HEK293 (cell line): ENCODE data around the gene KRT222.

Experiments
- CTCF ChIA-PET: fragments of 350-600 bp; formaldehyde crosslinking; extraction: SDS; loops from one replicate; lab custom pipeline; 2021; ENCODE audit warnings: antibody characterized with exemption; lab: Yijun Ruan, JAX
- POLR2A ChIA-PET: fragments of 300-600 bp; formaldehyde crosslinking; extraction: SDS; loops from one replicate; lab custom pipeline; 2020; ENCODE audit warnings: antibody characterized with exemption, inconsistent platforms; lab: Yijun Ruan, JAX
- H3K27ac ChIP-seq: fragments of 200-500 bp; sonication (Bioruptor generic); 2 replicates; pipeline ENCODE4 v1.5.1; 2014; ENCODE audit warnings: low read depth, low read length, control low read depth, inconsistent platforms; ENCODE audit errors: extremely low read depth
- H3K36me3 ChIP-seq, 2 experiments: fragments of 200-500 bp in 1 of 2; sonication (Bioruptor generic) in 1 of 2; 1 replicate in 1 of 2; 2 replicates in 1 of 2; pipeline ENCODE4 v1.5.1; 2014 to 2017; ENCODE audit warnings: inconsistent platforms in 2 of 2, low read length in 2 of 2; ENCODE audit not compliant: control insufficient read depth in 2 of 2, insufficient read depth in 1 of 2
- H3K4me1 ChIP-seq: fragments of 200-500 bp; sonication (Bioruptor generic); 2 replicates; pipeline ENCODE4 v1.5.1; 2014; ENCODE audit warnings: mild to moderate bottlenecking, low read length, inconsistent platforms; ENCODE audit not compliant: control insufficient read depth, insufficient read depth
- H3K4me3 ChIP-seq: 2 replicates; pipeline ENCODE4 v1.5.1; 2011; ENCODE audit warnings: low read depth, mild to moderate bottlenecking, control low read depth, low read length, moderate library complexity
- H3K9me3 ChIP-seq: fragments of 200-500 bp; sonication (Bioruptor generic); 2 replicates; pipeline ENCODE4 v1.5.1; 2014; ENCODE audit warnings: low read depth, low read length, inconsistent platforms; ENCODE audit not compliant: control insufficient read depth, insufficient read depth
- CTCF ChIP-seq: fragments of 450-650 bp; formaldehyde crosslinking; IDR thresholded peaks from 2 replicates; pipeline ENCODE4 v1.5.1; 2016; ENCODE audit warnings: missing biosample characterization, missing genetic modification characterization
- GLIS1 ChIP-seq: fragments of 450-650 bp; formaldehyde crosslinking; IDR thresholded peaks from 2 replicates; pipeline ENCODE4 v1.5.1; 2016; ENCODE audit warnings: missing biosample characterization, missing genetic modification characterization
- HOXD13 ChIP-seq: sonication (generic); formaldehyde crosslinking; IDR thresholded peaks from 2 replicates; pipeline ENCODE4 v1.8.0; 2022; ENCODE audit warnings: missing genetic modification reagents, borderline replicate concordance
- MZF1 ChIP-seq: fragments of 450-650 bp; formaldehyde crosslinking; IDR thresholded peaks from 2 replicates; pipeline ENCODE4 v1.5.1; 2017; ENCODE audit warnings: missing biosample characterization, missing genetic modification characterization, borderline replicate concordance
- PATZ1 ChIP-seq: fragments of 450-650 bp; formaldehyde crosslinking; IDR thresholded peaks from 2 replicates; pipeline ENCODE4 v1.5.1; 2016; ENCODE audit warnings: missing biosample characterization, missing genetic modification characterization
- SETDB1 ChIP-seq: IDR thresholded peaks from one replicate; pipeline ENCODE4 v1.6.1; 2017; ENCODE audit warnings: mild to moderate bottlenecking, low read length, moderate library complexity, mixed read lengths; ENCODE audit not compliant: insufficient read length
- ZBTB1 ChIP-seq: fragments of 450-650 bp; formaldehyde crosslinking; IDR thresholded peaks from 2 replicates; pipeline ENCODE4 v1.5.1; 2016; ENCODE audit warnings: missing biosample characterization, missing genetic modification characterization
- ZNF114 ChIP-seq: fragments of 450-650 bp; formaldehyde crosslinking; IDR thresholded peaks from 2 replicates; pipeline ENCODE4 v1.5.0; 2017; ENCODE audit warnings: missing biosample characterization, missing genetic modification characterization
- ZNF121 ChIP-seq: fragments of 450-650 bp; formaldehyde crosslinking; IDR thresholded peaks from 2 replicates; pipeline ENCODE4 v1.5.1; 2016; ENCODE audit warnings: missing biosample characterization, missing genetic modification characterization
- ZNF132 ChIP-seq: fragments of 450-650 bp; formaldehyde crosslinking; IDR thresholded peaks from 2 replicates; pipeline ENCODE4 v1.5.1; 2017; ENCODE audit warnings: missing biosample characterization, missing genetic modification characterization, borderline replicate concordance
- ZNF140 ChIP-seq: fragments of 450-650 bp; formaldehyde crosslinking; IDR thresholded peaks from 2 replicates; pipeline ENCODE4 v1.5.1; 2016; ENCODE audit warnings: missing biosample characterization, missing genetic modification characterization
- ZNF280C ChIP-seq: fragments of 450-650 bp; formaldehyde crosslinking; IDR thresholded peaks from 2 replicates; pipeline ENCODE4 v1.5.1; 2016; ENCODE audit warnings: missing biosample characterization, missing genetic modification characterization
- ZNF354C ChIP-seq: fragments of 450-650 bp; formaldehyde crosslinking; IDR thresholded peaks from 2 replicates; pipeline ENCODE4 v1.5.1; 2016; ENCODE audit warnings: missing biosample characterization, missing genetic modification characterization, low read depth, borderline replicate concordance
- ZNF366 ChIP-seq: fragments of 450-650 bp; formaldehyde crosslinking; conservative IDR thresholded peaks from 2 replicates; pipeline ENCODE4 v1.5.1; 2016; ENCODE audit warnings: missing biosample characterization, missing genetic modification characterization
- ZNF37A ChIP-seq: fragments of 450-650 bp; IDR thresholded peaks from 2 replicates; pipeline ENCODE4 v1.5.1; 2018; ENCODE audit warnings: missing biosample characterization, missing genetic modification characterization
- ZNF398 ChIP-seq: fragments of 450-650 bp; formaldehyde crosslinking; IDR thresholded peaks from 2 replicates; pipeline ENCODE4 v1.5.1; 2017; ENCODE audit warnings: missing biosample characterization, missing genetic modification characterization
- ZNF544 ChIP-seq: fragments of 450-650 bp; formaldehyde crosslinking; IDR thresholded peaks from 2 replicates; pipeline ENCODE4 v1.5.0; 2017; ENCODE audit warnings: missing biosample characterization, missing genetic modification characterization
- ZNF571 ChIP-seq: fragments of 450-650 bp; formaldehyde crosslinking; IDR thresholded peaks from 2 replicates; pipeline ENCODE4 v1.5.0; 2017; ENCODE audit warnings: missing biosample characterization, missing genetic modification characterization
- ZNF621 ChIP-seq: fragments of 450-650 bp; formaldehyde crosslinking; IDR thresholded peaks from 2 replicates; pipeline ENCODE4 v1.5.1; 2017; ENCODE audit warnings: missing biosample characterization, missing genetic modification characterization
- ZNF624 ChIP-seq: fragments of 450-650 bp; formaldehyde crosslinking; IDR thresholded peaks from 2 replicates; pipeline ENCODE4 v1.5.1; 2017; ENCODE audit warnings: missing biosample characterization, missing genetic modification characterization
- ZNF654 ChIP-seq: fragments of 450-650 bp; formaldehyde crosslinking; IDR thresholded peaks from 2 replicates; pipeline ENCODE4 v1.5.1; 2016; ENCODE audit warnings: low read depth, missing biosample characterization, missing genetic modification characterization
- ZSCAN18 ChIP-seq: fragments of 450-650 bp; formaldehyde crosslinking; IDR thresholded peaks from 2 replicates; pipeline ENCODE4 v1.5.1; 2016; ENCODE audit warnings: missing biosample characterization, missing genetic modification characterization
- ZSCAN23 ChIP-seq: fragments of 450-650 bp; formaldehyde crosslinking; IDR thresholded peaks from 2 replicates; pipeline ENCODE4 v1.5.1; 2016; ENCODE audit warnings: missing biosample characterization, missing genetic modification characterization
- ZXDB ChIP-seq: fragments of 450-650 bp; formaldehyde crosslinking; IDR thresholded peaks from 2 replicates; pipeline ENCODE4 v1.5.1; 2016; ENCODE audit warnings: missing biosample characterization, missing genetic modification characterization

KRT222 gene

GRCh38 chr17:40663252-40663651 is 1.7 kb downstream of the KRT222 start:
- no peaks in the 10 kb centered on the region for H3K9me3 ChIP-seq
- ChIA-PET CTCF (interaction anchor here (0.7 to 0.8 kb wide), 4 partner anchors 9 to 48 kb away, joined by 3 read pairs; no protein-coding TSS in a partner anchor), POLR2A (interaction anchor here (1.4 kb wide), 1 partner anchor 16 kb away, joined by 5 read pairs; the partner anchor contains the start of gene SMARCE1)
- no peaks in the 10 kb centered on the region for H3K4me1 ChIP-seq
- H3K36me3 ChIP-seq: peaks cover 0 to 5% of the 10 kb centered on the region in 2 experiments; a peak in 1 of 3 replicates
- no peak overlapping the region for H3K4me3 ChIP-seq
- H3K27ac ChIP-seq: no peak overlapping the region
- TF ChIP-seq ZNF624 (tag by site-specific recombination) (no peak), ZNF114 (tag by site-specific recombination) (no peak), ZNF280C (tag by site-specific recombination) (no peak), MZF1 (tag by site-specific recombination) (no peak), ZNF354C (tag by site-specific recombination) (no peak), SETDB1 (no peak), ZNF366 (no peak), ZNF121 (tag by site-specific recombination) (no peak), PATZ1 (tag by site-specific recombination) (no peak), ZNF571 (tag by site-specific recombination) (no peak), ZNF654 (no peak)

GRCh38 chr17:40659911-40660310 is 5.1 kb downstream of the KRT222 start:
- Histone ChIP-seq H3K36me3 (peaks cover 0 to 5% of the 10 kb centered on the region in 2 experiments; a peak in 1 of 3 replicates), H3K9me3 (no peaks in the 10 kb centered on the region), H3K4me1 (no peaks in the 10 kb centered on the region), H3K27ac (no peak overlapping the region), H3K4me3 (no peak overlapping the region)
- POLR2A ChIA-PET: interaction anchor here (1.9 kb wide), 1 partner anchor 13 kb away, joined by 4 read pairs; the partner anchor contains the start of gene SMARCE1
- TF ChIP-seq ZNF132 (tag by site-specific recombination) (no peak), ZNF621 (tag by site-specific recombination) (no peak), GLIS1 (no peak), ZNF544 (tag by site-specific recombination) (no peak)
- CTCF ChIA-PET: interaction anchor here (0.7 kb wide), 1 partner anchor 198 kb away, joined by 3 read pairs; no protein-coding TSS in a partner anchor

GRCh38 chr17:40658396-40658795 is 6.6 kb downstream of the KRT222 start:
- CTCF ChIA-PET: no interaction called here
- POLR2A ChIA-PET: no interaction called here
- Histone ChIP-seq H3K9me3 (no peaks in the 10 kb centered on the region), H3K4me3 (no peak overlapping the region), H3K27ac (no peak overlapping the region), H3K4me1 (no peaks in the 10 kb centered on the region), H3K36me3 (peaks cover 0 to 5% of the 10 kb centered on the region in 2 experiments; a peak in 1 of 3 replicates)
- TF ChIP-seq ZXDB (tag by site-specific recombination) (no peak), ZSCAN23 (tag by site-specific recombination) (no peak), ZNF398 (no peak), ZSCAN18 (tag by site-specific recombination) (no peak), ZNF140 (tag by site-specific recombination) (no peak), ZBTB1 (tag by site-specific recombination) (no peak), HOXD13 (no peak), CTCF (tag by site-specific recombination) (no peak), ZNF37A (tag by site-specific recombination) (no peak)
